HG03097 (cell line): ENCODE measurements around the gene ZNF778.

Experiments
- ATAC-seq: cut with Tn5 transposase; IDR thresholded peaks from one replicate; pipeline ENCODE4 v1.9.1; 2021; ENCODE audit not compliant: unreplicated experiment, low FRiP score

The ZNF778 gene

DNA sequence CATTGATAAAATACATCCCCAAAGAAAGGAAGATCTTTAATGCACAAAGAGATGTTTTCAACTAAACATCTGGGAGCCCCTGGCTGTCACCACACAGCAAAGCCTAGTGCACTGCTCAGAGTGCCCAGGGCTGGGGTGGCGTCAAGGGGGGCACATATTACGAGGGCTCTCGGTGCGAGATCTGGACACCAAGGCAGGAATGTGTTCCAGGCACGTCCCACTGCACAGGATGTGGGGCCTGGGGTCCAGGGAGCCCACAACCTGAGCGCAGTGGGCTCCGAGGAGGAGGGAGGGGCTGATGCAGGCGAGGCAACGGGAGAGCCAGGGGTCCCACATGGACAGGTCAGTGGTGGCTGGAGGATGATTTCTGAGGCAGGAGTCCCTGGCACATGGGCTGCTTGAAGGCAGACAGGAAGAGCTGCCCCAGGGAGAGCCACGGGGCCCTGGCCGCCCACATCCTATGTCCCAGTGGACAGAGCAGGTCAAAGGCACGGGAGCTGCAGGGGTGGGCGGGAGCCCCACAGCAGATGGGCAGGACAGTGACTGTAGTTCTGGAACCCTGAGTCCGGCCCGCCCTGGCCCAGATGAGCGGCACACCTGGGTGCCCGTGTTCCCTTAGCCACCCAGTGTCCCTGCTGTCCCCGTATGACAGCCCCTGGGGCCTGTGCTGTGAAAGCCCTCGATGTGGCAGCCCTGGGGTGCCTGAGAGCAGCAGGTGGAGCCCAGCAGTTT is 56.4 kb downstream of the ZNF778 start:
- ATAC-seq = no peak

DNA sequence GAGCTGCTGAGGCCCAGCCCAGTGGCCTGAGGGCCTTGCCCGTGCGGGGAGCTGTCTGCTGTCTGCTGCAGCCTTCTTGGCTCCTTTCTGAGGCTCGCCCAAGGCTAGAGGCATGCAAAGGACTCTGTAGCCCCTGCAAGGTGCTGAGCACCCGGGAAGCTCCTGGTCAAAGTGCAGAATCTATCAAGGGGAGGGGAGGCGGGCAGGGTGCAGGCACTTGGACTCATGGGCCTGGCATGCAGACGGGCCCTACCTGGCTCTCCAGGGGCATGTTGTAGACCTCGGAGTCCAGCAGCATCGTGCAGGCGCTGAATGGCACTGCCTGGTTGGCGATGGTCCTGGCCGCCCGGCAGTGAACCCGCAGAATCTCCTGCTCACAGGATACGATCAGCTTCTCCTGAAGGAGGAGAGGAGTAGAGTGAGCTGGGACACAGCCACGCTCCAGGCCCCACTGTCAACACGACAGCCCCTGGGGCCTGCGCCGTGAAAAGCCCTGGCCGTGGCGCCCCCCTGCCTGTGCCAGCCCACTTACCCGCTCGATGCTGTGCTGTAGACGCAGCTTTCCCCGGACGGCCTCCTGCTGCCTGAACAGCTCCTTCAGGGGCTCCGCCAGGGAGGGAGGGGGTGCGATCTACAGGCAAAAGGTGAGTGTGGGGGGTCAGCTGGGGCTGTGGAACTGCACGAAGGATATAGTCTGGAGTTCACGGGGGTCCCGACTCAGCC is 57.2 kb downstream of the ZNF778 start:
- ATAC-seq = no peak

DNA sequence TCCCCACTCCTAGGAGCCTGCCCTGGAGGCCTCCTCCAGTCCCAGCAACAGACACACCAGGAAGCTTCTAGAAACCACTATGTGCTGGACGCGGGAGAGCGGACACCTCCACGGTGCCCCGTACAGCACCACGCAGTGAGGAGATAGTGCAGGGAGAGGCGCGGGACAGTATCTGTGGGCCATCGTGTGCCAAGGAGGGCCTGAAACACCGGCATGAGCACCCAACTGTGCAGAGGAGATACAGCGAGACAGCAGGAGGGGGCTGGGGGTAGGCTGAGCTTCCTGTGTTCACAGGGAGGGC is 57.7 kb downstream of the ZNF778 start:
- ATAC-seq = no peak

DNA sequence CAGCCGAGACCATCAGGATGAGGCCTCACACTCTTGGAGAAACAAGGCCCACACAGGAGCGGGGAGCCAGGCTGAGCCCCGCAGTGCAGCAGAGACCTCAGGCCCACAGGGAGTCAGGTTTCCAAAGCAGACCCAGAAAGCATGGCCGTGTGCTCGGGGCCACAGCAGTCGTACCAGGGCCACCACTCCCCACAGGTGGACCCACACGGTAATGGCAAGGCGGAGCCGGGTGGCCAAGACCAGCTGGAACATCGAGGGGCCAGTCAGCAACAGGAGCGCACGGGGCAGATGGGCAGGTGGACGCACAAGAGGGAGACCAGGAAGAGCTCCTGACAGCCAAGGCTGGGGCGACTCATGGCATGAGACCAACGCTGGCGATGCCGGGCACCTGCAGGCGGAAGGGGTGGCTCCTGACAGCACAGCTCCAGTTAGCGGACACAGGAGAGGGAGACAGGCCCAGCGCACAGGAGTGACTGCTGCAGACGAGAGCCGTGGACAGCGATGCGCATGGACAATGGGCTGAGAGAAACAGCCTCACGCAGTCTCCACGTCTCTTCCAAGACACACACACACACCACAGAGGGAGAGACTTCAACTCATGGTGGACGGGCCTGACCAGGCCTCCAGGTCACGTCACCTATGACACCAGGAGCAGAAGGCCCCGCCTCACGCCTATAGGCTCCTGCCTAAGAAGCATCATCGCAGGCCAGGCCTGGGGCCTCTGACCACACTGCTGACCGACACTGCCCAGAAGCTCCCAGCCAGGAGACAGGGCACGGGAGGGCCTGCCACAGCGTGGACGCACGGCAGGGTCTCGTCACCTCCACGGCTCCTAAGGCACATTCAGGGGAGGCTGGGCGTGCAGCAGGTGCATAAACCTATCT is 58.6 kb downstream of the ZNF778 start:
- no peak for ATAC-seq

DNA sequence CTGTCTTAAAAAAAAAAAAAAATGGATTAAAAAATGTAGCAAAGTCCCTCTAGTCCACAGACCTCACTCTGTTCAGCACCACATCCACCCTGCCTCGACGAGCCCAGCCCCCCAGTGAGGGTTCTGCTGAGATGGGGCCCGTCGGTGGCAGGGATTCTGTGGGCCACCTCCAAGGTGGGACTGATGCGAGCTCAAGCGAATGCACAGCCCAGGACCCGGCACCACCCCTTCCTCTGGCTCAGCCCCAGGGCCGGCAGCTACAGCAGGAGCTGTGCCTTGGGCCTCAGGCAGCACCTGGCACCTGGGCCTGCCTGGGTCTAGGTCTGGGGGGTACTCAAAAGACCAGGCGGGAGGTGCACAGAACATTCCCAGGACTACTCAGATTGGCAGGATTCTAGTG is 59.5 kb downstream of the ZNF778 start:
- no peak for ATAC-seq

DNA sequence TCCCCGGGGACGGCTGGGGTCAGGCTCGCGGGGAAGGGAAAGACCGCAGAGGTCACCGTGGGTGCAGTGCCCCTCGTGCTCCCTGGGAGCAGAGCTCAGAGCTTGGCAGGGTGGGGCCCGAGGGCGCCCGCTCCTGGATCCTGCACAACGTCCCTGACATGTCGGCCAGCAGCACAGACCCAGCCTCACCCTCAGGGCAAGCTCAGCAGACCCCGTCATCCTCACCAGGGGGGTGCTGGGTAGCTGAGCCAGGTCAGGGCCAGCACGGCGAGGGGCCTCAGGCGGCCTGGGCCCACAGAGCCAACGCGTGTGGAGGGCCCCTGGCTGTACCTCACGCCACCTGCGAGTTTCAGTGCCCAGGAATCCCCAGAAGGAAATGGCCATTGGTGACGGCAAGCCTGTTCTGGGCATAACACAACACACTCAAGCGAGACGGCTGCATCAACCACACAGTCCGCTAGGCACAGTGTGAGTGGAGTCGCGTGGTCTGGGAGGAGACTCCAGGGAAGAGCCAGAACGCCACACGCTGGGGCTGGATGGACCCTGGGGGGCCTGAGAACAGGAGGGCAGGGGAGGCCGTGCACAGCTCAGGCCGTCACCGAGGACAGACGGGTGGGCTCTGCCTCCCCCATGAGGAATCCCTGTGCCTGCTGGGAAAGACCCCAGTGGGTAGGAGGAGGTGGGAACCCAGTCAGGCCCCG is 60.3 kb downstream of the ZNF778 start:
- no peak for ATAC-seq

DNA sequence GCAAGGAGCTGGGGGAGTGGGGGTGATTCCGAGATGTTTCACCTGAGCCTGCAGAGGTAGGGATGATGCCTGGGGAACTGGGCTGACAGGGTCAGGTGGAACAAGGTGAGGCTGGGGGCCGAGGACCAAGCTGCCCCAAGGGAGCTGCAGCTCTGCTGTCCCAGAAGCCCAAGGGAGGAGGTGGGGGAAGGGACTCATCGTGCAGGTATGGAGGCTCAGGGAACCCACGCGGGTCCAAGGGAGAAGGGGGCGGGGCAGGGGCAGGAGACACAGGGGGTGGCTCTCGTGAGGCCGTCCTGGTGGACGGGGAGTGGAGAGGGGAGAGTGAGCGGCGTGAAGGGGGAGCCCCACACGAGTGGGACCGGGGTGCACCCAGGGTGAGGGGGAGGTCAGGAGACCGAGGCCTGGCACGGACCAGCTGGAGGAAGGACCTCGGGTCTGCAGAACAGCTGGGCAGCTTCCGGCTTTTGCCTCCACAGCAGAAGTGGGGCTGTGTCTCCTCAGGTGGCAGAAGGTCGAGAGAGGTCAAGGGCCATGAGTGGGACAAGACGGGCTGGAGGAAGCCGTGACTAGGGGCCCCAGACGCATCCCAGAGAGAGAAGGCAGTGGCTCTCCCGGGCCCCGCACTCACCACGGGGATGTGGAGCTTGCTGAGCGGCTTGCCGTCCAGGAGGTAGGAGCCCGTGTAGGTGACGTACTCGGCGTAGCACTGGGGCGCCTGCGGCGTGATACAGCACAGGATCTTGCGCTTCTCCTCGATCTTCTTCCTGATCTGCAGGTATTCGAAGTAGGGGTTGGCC is 61.1 kb downstream of the ZNF778 start:
- ATAC-seq = no peak

DNA sequence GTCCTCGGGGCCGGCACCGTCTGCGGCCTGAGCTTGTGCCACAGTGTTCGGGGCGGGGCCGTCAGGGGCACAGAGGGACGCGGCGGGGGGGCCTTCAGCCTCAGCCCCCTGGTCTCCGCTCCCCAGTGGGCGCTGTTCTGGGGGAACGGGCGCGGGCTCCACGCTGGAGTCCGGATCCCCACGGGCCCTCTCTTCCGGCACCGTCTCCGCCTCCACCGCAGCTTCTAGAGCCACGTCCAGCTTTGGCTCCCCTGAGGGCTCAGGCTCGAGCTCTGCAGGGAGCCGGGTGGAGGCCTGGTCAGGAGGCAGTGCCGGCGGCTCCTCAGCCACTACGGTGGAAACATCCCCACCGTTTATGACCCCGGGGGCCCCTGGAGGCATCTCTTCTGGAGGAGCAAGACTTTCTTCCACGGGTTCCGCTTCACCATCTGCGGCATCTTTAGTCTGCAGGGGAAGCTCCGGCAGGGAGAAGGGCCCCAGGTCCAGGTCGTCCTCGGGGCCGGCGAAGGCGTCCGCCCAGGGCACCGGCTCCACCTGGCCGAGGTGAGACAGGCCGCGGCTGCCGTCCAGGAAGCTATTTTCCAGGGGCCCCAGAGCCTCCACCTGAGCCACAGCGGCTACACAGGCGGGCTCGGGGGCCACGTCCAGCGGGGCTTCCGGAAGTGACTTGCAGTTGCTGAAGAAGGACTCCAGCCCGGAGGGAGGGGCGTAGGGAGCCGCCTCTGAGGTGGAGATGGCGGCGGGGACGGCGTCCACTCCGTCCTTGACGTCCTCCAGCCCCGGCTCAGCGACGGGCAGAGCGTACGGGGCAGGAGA is 62.4 kb downstream of the ZNF778 start:
- ATAC-seq = no peak

DNA sequence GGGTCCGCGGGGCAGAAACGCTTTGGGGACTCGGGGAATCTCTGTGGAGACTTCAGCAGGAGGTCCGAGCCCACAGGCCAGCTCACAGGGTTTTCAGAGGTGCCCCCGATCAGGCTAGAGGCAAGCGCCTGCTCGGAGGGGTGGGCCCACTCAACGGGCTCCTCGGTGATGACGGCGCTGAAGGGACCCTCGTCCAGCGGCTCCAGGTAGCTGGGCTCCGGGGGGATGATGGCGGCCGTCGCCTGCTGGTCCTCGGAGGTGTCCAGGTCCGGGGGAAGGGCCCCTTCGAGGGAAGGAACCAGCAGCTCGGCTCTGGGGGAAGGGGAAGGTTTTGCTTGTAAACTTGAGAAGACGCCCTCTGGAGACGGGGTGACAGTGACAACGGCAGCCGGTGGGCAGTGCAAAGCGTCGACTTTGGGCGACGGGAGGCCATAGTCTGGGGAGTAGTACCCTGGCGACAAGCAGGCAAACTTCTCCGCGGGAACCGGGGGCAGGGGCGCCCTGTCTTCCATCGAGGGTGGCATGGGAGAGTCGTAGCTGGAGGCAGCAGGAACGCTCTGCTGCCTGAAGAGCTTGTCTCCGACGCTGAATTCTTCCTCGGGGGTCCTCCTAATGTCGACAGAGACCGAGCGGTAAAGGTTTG is 63.2 kb downstream of the ZNF778 start:
- ATAC-seq = no peak

DNA sequence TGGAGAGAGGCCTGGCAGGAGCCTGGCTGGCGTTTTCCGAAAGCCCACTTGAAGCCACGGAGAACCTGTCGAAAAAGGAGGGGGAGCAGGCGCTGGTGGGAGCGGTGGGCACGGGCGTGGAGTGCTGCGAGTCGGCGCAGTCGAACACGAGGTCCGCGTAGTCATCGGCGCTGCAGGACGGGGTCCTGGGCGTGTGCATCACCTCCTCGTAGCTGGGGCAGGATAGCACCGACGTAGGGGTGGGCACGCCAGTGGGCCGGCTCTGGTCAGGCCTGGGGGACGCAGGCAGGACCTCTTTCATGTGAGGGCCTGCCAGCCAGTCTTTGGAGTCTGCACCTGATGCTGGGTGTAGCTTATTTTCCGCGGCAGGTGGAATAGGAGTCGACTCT is 63.7 kb downstream of the ZNF778 start:
- no peak for ATAC-seq

DNA sequence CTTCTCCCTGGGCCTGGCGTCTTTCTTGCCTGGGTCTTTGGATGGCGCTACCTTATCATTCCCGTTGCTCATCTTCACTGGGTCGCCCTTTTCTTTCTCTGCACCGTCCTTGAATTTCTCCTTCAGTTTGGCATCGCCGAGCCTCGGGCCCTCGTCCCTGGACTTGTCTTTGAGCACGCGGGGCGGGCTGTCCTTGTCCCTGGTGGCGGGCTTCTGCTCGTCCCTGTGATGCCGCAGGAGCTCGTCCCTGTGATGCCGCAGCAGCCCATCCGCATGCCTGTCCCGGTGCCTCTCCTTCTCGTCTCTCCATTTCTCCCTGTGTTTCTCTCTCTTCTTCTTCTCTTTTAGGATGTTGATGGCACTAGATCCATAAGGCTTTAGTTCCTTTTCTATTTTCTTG is 64.3 kb downstream of the ZNF778 start:
- ATAC-seq = no peak

DNA sequence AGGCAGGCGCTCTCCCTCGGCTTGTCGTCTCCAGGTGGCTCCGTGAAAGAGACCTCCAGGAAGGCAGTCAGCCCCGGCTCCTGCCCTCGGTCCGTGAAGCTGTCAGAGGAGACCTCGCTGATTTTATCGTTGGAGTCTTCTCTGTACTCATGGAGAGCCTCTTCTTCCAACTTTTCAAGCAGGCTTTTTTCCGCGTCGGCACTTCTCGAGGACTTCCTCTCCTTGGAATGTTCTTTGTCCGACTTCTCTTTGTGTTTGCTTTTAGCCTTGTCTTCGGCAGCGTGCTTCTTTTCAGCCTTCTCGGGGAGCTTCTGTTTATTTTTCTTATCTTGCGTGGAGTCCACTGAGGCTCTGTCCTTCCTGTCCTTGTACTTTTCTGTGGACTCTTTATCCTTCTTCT is 65.0 kb downstream of the ZNF778 start:
- no peak for ATAC-seq

DNA sequence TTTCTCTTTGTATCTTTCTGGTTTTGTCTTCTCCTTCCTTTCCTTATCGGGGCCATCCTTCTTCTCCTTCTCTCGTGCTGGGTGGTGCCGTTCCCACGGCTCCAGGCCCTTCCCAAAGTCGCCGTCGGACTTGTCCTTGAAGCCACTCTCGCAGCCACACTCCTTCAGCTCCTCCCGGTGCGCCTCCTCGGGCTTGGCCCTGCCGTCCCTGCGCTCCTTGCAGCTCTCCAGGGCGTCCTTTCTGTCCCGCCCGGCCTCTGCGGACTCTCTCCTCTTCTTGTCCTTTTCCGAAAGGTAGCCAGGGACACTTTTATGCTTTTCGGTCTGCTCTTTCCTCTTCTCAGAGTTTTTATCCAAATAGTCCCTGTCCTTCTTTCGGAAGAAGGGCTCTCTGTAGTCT is 65.9 kb downstream of the ZNF778 start:
- ATAC-seq = no peak

DNA sequence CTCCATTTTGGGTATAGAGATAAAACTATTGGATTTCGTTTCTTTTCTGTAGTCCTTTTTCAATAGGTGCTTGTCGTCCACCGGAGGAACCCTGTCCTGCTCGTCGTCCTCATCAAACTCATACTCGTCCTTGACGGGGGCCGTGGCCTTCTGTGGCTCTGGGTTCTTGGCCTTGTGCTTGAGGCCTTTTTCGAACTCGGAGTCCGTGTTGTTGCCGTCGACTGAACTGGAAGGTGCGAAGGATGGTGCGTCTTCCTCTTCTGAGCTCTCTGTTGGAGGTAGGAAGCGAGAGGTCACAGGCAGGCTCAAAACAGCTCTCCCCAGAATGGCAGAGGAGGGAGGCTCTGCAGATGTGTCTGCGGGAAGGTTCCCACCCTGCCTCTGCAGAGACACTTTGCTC is 67.9 kb downstream of the ZNF778 start:
- no peak for ATAC-seq

DNA sequence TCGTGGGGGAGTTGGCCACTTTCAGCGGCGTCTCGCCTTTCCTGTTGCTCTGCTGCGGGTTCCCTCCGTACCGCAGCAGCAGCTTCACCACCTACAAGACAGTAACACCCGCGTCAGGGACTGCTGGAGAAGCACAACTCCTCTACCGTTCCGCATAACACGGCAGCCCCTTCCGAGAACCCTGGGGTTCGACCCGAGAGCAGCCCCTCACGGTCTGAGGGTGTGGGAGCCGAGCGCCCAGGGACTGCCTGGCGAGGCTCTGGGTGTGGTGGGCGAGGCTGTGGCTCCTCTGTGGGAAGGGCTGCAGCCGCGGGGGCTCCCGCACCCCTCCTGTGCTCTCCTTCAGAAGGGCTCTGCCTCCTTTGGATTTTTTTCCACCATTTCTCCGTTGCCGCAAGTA is 68.6 kb downstream of the ZNF778 start:
- no peak for ATAC-seq
